CD4-positive, CD25-positive, alpha-beta regulatory T cell (primary cell): ENCODE measurements around the gene DHRS7B. TPM values are rescaled to one million over a fixed set of nuclear protein-coding genes. Genes with fewer than 3 reads are reported as not detected.

Experiments used
- ATAC-seq, 2 donors: fragments of 150-1000 bp; cut with Tn5 transposase; one replicate each; pipeline ENCODE4 v1.10.0; 2021; ENCODE audit warnings: low read depth in 2 of 2, moderate number of reproducible peaks in 2 of 2, moderate library complexity in 1 of 2
- DNase-seq, 3 donors: peaks; one replicate each; pipeline versions ENCODE4 v3.0.0 to v3.0.0-alpha.2; 2012 to 2022; ENCODE audit warnings: mixed read lengths in 1 of 3
- H3K27ac ChIP-seq: one replicate; pipeline ENCODE4 v1.7.0; 2013; ENCODE audit warnings: mild to moderate bottlenecking, low read length; ENCODE audit not compliant: insufficient read depth, poor library complexity, severe bottlenecking
- H3K27me3 ChIP-seq: one replicate; pipeline ENCODE4 v1.7.0; 2013; ENCODE audit warnings: low read length; ENCODE audit not compliant: control insufficient read depth, insufficient read depth
- H3K36me3 ChIP-seq: one replicate; pipeline ENCODE4 v1.7.0; 2013; ENCODE audit warnings: mild to moderate bottlenecking, low read length, moderate library complexity; ENCODE audit not compliant: control insufficient read depth, insufficient read depth
- H3K4me1 ChIP-seq: 2 replicates; pipeline ENCODE4 v1.7.0; 2013; ENCODE audit warnings: mild to moderate bottlenecking, low read length; ENCODE audit not compliant: insufficient read depth, control insufficient read depth, poor library complexity, severe bottlenecking
- H3K4me3 ChIP-seq: one replicate; pipeline ENCODE4 v1.7.0; 2013; ENCODE audit warnings: low read depth, mild to moderate bottlenecking, low read length, moderate library complexity
- H3K9me3 ChIP-seq, 2 experiments: 1 replicate in 1 of 2; 2 replicates in 1 of 2; pipeline ENCODE4 v1.7.0; 2013; ENCODE audit warnings: low read length in 2 of 2, mild to moderate bottlenecking in 1 of 2, moderate library complexity in 1 of 2; ENCODE audit not compliant: control insufficient read depth in 2 of 2
- H3K27ac Mint-ChIP-seq, 3 donors: one replicate each; pipeline ENCODE4 v1.8.0; 2020 to 2022; ENCODE audit warnings: mild to moderate bottlenecking in 3 of 3, mixed read lengths in 3 of 3, moderate library complexity in 2 of 3
- H3K27me3 Mint-ChIP-seq: one replicate; pipeline ENCODE4 v1.8.0; 2022; ENCODE audit warnings: mild to moderate bottlenecking, mixed read lengths
- H3K36me3 Mint-ChIP-seq: one replicate; pipeline ENCODE4 v1.8.0; 2020; ENCODE audit warnings: mixed read lengths
- H3K4me1 Mint-ChIP-seq, 4 donors: one replicate each; pipeline ENCODE4 v1.8.0; 2020 to 2022; ENCODE audit warnings: mixed read lengths in 4 of 4, mild to moderate bottlenecking in 1 of 4
- H3K4me3 Mint-ChIP-seq, 4 donors: one replicate each; pipeline ENCODE4 v1.8.0; 2020 to 2022; ENCODE audit warnings: mild to moderate bottlenecking in 4 of 4, mixed read lengths in 4 of 4, moderate library complexity in 3 of 4
- H3K9me3 Mint-ChIP-seq, 7 donors: one replicate each; pipeline ENCODE4 v1.8.0; 2020 to 2022; ENCODE audit warnings: mixed read lengths in 7 of 7, mild to moderate bottlenecking in 3 of 7, moderate library complexity in 2 of 7
- polyA plus RNA-seq, 4 donors: library from polyadenylated mRNA; unstranded; fragments of 300-500 nt; fragmentation: Illumina TruSeq; gene quantifications; one replicate each; pipeline ENCODE4 v1.2.3, GENCODE V29; 2021
- total RNA-seq: library from RNA; stranded (reverse); gene quantifications from one replicate; pipeline ENCODE4 v1.2.3, GENCODE V29; 2022

DHRS7B gene
- total and polyA plus RNA-seq, 5 donors from 2014 or later = 7.6 to 17.2 (median 12.2) TPM

DNA sequence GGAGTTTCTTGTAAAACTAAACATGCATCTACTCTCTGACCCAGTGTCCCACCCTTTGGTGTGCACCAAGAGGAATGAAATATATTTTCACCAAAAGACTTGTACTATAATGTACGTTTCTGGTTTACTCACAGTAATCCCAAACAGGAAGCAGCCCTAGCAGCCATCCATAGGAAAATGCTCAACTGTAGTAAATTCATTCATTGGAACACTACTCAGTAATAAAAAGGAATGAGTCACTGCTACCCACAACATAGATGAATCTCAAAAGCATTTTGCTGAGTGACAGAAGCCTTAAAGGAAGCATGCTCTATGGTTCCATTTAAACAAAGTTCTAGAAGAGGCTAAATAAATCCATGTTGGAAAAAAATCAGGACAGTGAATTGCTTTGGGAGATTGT is 37.6 kb upstream of the DHRS7B start:
- Mint-ChIP-seq H3K27ac (no peak overlapping the region), H3K27me3 (peaks cover 11% of the 10 kb centered on the region), H3K4me3 (no peak overlapping the region), H3K9me3 (no peaks in the 10 kb centered on the region), H3K4me1 (no peaks in the 10 kb centered on the region), H3K36me3 (no peaks in the 10 kb centered on the region)
- Histone ChIP-seq H3K4me3 (no peak overlapping the region), H3K4me1 (no peaks in the 10 kb centered on the region), H3K9me3 (no peaks in the 10 kb centered on the region), H3K36me3 (no peaks in the 10 kb centered on the region), H3K27ac (no peak overlapping the region), H3K27me3 (no peaks in the 10 kb centered on the region)
- DNase-seq = no peak
- no peak for ATAC-seq

DNA sequence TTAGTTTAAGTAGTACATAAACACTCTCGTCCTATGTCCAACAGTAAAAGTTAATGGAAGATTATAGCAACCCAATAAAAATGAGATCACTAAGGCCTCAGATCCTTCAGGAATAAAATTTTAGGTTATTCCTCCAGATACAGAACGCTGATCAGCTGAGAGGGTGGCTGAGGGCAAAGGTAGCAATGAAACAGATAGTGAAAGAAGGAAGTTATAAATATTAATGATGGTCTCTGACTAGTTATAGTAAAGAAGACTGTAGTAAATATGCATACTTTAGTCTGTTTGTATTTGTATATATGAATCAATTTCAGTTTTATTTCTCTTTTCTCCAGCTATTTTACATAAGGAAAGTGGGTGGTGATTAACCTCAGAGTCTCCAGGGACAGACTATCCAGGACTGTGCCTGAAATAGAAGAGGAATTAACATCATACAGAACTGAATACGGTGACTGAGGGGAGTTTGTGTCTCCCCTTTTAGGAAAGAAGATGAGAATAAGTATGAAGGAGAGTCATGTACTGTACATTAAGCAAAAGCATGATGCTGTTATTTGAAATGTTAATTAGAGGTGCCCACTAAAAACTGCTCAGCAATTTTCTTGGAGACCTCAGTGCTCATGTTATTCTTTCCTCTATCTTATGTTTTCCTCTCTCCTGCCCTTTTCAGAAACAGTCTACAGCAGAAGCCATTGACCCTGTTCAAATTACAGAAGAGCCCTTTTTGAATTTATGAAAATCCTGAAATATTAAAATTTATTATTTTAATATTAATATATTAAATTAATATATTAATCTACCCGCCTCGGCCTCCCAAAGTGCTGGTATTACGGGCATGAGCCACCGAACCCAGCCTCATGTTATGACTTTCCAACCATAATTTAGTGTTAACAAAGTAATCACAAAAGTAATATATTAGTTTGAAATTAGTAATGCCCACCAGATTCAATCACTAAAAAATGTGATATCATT is 36.5 kb upstream of the DHRS7B start:
- Mint-ChIP-seq H3K36me3 (no peaks in the 10 kb centered on the region), H3K4me3 (no peak overlapping the region), H3K27me3 (peaks cover 11% of the 10 kb centered on the region), H3K4me1 (no peaks in the 10 kb centered on the region), H3K27ac (no peak overlapping the region), H3K9me3 (no peaks in the 10 kb centered on the region)
- Histone ChIP-seq H3K4me3 (no peak overlapping the region), H3K36me3 (no peaks in the 10 kb centered on the region), H3K27me3 (no peaks in the 10 kb centered on the region), H3K27ac (no peak overlapping the region), H3K9me3 (no peaks in the 10 kb centered on the region), H3K4me1 (no peaks in the 10 kb centered on the region)
- DNase-seq (no peak), ATAC-seq (no peak)

DNA sequence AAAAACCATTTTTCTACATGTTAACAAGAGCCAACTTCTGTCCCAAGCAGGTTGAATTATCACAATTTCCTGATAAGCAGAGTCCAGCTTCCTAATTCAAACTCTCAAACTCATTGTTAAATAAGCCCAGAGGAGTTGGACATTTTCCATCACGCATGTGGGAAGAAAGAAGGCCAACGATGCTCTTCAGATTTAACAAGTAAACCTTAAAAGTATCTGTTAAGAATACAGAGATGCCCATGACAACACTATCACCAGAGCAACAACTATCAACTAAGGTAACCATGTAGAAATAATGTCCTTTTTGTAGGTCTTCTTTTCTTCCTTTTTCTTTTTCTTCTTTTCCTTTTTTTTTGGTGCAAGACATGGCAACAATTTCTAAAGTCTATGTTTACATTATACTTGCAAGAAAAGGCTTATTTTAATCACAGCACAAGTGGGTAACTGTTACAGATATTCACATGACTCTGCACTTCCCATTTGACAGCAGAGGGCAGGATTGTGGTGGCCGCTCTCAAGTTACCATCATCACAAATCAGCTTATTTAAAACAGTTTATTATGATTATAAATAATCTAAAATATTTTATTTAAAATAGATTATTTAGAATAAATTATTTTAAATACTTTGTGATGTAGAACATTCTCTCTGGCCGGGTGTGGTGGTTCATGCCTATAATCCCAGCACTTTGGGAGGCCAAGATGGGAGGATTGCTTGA is 35.7 kb upstream of the DHRS7B start:
- DNase-seq (no peak), ATAC-seq (no peak)
- Histone ChIP-seq H3K27me3 (no peaks in the 10 kb centered on the region), H3K4me1 (no peaks in the 10 kb centered on the region), H3K27ac (no peak overlapping the region), H3K4me3 (no peak overlapping the region), H3K9me3 (no peaks in the 10 kb centered on the region), H3K36me3 (no peaks in the 10 kb centered on the region)
- no peaks in the 10 kb centered on the region for H3K36me3 Mint-ChIP-seq
- peaks cover 11% of the 10 kb centered on the region for H3K27me3 Mint-ChIP-seq
- no peak overlapping the region for H3K4me3 Mint-ChIP-seq
- no peak overlapping the region for H3K27ac Mint-ChIP-seq
- H3K4me1 Mint-ChIP-seq = no peaks in the 10 kb centered on the region
- H3K9me3 Mint-ChIP-seq = no peaks in the 10 kb centered on the region

DNA sequence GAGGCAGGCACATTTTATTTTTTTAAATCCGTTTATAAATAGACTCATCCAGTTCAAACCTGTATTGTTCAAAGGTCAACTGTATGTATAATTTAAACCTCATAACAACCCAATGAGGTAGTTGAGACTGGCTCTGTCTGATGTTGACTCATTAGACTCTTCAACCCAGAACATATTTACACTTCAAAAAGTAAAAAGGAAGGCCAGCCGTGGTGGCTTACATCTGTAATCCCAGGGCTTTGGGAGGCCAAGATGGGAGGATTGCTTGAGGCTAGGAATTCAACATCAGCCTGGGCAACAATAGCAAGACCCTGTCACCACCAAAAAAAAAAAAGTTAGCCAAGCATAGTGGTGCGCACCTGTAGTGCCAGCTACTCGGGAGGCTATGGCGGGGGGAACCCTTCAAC is 32.5 kb upstream of the DHRS7B start:
- H3K27ac Mint-ChIP-seq = no peak overlapping the region
- no peak for ATAC-seq
- no peak for DNase-seq
- H3K4me3 ChIP-seq = no peak overlapping the region
- no peaks in the 10 kb centered on the region for H3K27me3 ChIP-seq
- no peaks in the 10 kb centered on the region for H3K36me3 Mint-ChIP-seq
- peaks cover 6 to 13% (median 9%) of the 10 kb centered on the region in 4 donors for H3K4me1 Mint-ChIP-seq
- H3K9me3 ChIP-seq = no peaks in the 10 kb centered on the region
- peaks cover 6% of the 10 kb centered on the region for H3K4me1 ChIP-seq
- H3K4me3 Mint-ChIP-seq = no peak overlapping the region
- H3K27me3 Mint-ChIP-seq = peaks cover 12% of the 10 kb centered on the region
- H3K27ac ChIP-seq = no peak overlapping the region
- no peaks in the 10 kb centered on the region for H3K36me3 ChIP-seq
- no peaks in the 10 kb centered on the region for H3K9me3 Mint-ChIP-seq

DNA sequence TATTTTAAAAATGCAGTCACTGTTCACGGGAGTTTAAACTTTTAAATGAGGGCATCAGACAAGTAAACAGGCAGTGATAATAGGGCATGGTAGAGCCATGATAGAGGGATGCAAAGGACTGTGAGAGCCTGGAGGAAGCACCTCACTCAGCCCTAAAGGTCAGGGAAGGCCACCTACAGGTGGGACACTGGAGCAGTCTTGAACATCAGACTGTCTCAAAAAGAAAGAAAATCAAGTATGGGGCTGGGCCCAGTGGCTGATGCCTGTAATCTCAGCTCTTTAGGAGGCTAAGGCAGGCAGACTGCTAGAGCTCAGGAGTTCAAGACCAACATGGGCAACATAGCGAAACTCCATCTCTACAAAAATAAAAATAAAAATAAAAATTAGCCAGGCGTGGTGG is 31.0 kb upstream of the DHRS7B start:
- Mint-ChIP-seq H3K9me3 (no peaks in the 10 kb centered on the region), H3K27ac (no peak overlapping the region), H3K36me3 (no peaks in the 10 kb centered on the region)

DNA sequence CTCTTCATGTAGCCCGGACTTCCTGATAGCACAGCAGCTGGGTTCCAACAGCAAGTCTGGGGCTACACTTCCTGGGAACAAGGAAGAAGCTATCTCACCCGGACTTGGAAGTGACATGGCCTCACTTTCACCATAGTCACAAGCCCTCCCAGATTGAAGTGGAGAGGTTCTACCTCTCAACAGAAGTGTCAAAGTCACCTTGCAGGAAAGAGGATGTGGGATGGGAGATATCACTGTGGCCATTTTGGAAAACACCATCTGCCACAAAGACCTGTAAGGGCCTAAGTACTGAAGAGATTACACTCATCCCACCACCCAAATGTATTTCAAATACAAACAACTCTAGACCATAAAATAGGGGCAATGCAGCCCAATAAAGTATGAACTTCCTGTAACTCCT is 29.9 kb upstream of the DHRS7B start:
- H3K27me3 Mint-ChIP-seq = peaks cover 5% of the 10 kb centered on the region
- peaks cover 12% of the 10 kb centered on the region for H3K4me1 ChIP-seq
- no peaks in the 10 kb centered on the region for H3K9me3 ChIP-seq
- no peaks in the 10 kb centered on the region for H3K27me3 ChIP-seq
- no peaks in the 10 kb centered on the region for H3K9me3 Mint-ChIP-seq
- peaks cover 10 to 23% (median 16%) of the 10 kb centered on the region in 4 donors for H3K4me1 Mint-ChIP-seq
- H3K27ac Mint-ChIP-seq = peak overlapping the region in 1 of 3 donors; percentile 11
- ATAC-seq (no peak), DNase-seq (no peak)
- no peak overlapping the region for H3K27ac ChIP-seq
- H3K36me3 Mint-ChIP-seq = no peaks in the 10 kb centered on the region
- H3K4me3 Mint-ChIP-seq = peak overlapping the region in 2 of 4 donors; percentile 9 to 23
- H3K4me3 ChIP-seq = no peak overlapping the region
- no peaks in the 10 kb centered on the region for H3K36me3 ChIP-seq

More for the DNA sequence above, 31.0 kb upstream of the DHRS7B start:
- H3K4me3 Mint-ChIP-seq = no peak overlapping the region
- no peaks in the 10 kb centered on the region for H3K36me3 ChIP-seq
- H3K27me3 Mint-ChIP-seq = peaks cover 5% of the 10 kb centered on the region
- no peak for ATAC-seq
- H3K27me3 ChIP-seq = no peaks in the 10 kb centered on the region
- DNase-seq = no peak
- no peak overlapping the region for H3K27ac ChIP-seq
- peaks cover 12% of the 10 kb centered on the region for H3K4me1 ChIP-seq
- H3K4me1 Mint-ChIP-seq = peaks cover 10 to 23% (median 16%) of the 10 kb centered on the region in 4 donors
- H3K4me3 ChIP-seq = no peak overlapping the region
- H3K9me3 ChIP-seq = no peaks in the 10 kb centered on the region

DNA sequence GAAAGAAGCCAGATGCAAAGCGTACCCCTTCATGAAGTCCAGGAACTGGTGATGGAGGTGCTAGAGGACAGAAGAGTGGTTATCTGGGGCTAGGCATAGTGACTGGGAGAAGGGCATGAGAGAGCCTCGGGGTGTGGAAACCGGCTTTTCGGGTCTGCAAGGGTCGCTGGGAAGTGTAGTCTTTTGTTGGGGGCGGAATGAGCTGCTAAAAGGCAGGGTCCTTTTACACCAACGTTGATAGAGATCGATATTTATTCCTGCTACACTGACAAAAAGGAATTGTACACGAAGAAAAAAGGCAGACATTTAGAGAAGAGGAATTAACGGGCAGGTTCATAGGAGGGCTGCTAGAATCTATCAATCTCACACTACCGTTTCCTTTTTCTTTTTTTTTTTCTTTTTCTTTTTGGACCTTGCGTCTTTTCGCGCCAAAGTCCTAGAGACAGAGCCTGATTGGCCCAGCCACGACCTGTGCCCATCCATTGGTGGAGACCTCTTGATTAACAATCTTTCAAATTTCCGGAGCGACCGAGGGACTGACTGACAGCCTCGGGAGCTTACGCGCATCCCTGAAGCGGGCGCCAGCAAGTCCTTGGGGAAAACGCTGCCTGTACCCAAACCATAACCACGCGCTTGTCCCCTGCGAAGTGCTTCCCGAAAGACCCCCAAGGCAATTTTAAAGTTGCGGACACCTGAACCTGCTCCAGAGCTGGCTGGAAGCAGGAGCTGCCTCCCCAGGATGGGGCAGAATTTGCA is 27.7 kb upstream of the DHRS7B start:
- Mint-ChIP-seq H3K9me3 (no peaks in the 10 kb centered on the region), H3K27me3 (peaks cover 5% of the 10 kb centered on the region), H3K36me3 (no peaks in the 10 kb centered on the region), H3K4me3 (peak overlapping the region; percentile 83 to 94 (median 92)), H3K4me1 (peaks cover 10 to 23% (median 16%) of the 10 kb centered on the region in 4 donors), H3K27ac (peak overlapping the region in 2 of 3 donors; percentile 32 to 62)
- peaks cover 12% of the 10 kb centered on the region for H3K4me1 ChIP-seq
- DNase-seq (peak; percentile 40 to 91 (median 68)), ATAC-seq (peak; percentile 95 to 96)
- no peaks in the 10 kb centered on the region for H3K27me3 ChIP-seq
- no peak overlapping the region for H3K27ac ChIP-seq
- H3K36me3 ChIP-seq = no peaks in the 10 kb centered on the region
- no peaks in the 10 kb centered on the region for H3K9me3 ChIP-seq
- H3K4me3 ChIP-seq = peak overlapping the region; percentile 79
